HCT116 (cell line): ENCODE data around the gene EDN2.

Experiments used
- CTCF ChIP-seq, 3 experiments: fragments of 200-600 bp in 1 of 3; sonication (generic) in 1 of 3; IDR thresholded peaks in 2 of 3; conservative IDR thresholded peaks in 1 of 3; 2 replicates each; pipeline ENCODE4 v1.5.1; 2012 to 2017; ENCODE audit warnings: low read depth in 2 of 3, low read length in 2 of 3, antibody characterized with exemption in 1 of 3, borderline replicate concordance in 1 of 3, control low read depth in 1 of 3, mild to moderate bottlenecking in 1 of 3, mixed read lengths in 1 of 3, mixed run types in 1 of 3, moderate library complexity in 1 of 3; ENCODE audit not compliant: insufficient read depth in 1 of 3
- EGR1 ChIP-seq: IDR thresholded peaks from 2 replicates; pipeline ENCODE4 v1.6.1; 2012; ENCODE audit warnings: low read depth
- EZH2 ChIP-seq: fragments of 200-600 bp; sonication (generic); IDR thresholded peaks from 2 replicates; pipeline ENCODE4 v1.6.1; 2017; ENCODE audit warnings: antibody characterized with exemption, mixed run types
- EZH2phosphoT487 ChIP-seq: fragments of 200-600 bp; IDR thresholded peaks from 2 replicates; pipeline ENCODE4 v1.6.1; 2018; ENCODE audit warnings: antibody characterized with exemption, borderline replicate concordance
- POLR2A ChIP-seq: IDR thresholded peaks from 2 replicates; pipeline ENCODE4 v1.7.0; 2011; ENCODE audit warnings: borderline replicate concordance; ENCODE audit not compliant: insufficient read depth, insufficient read length; ENCODE audit errors: extremely low read depth
- SRF ChIP-seq: IDR thresholded peaks from 2 replicates; pipeline ENCODE4 v1.6.1; 2012; ENCODE audit warnings: low read depth
- YY1 ChIP-seq: IDR thresholded peaks from 2 replicates; pipeline ENCODE4 v1.6.1; 2011; ENCODE audit warnings: low read length, low read depth, moderate library complexity, mild to moderate bottlenecking; ENCODE audit not compliant: insufficient replicate concordance; ENCODE audit errors: extremely low read depth
- TF ChIP-seq, protein P1 (sequence below): IDR thresholded peaks from 2 replicates; pipeline ENCODE4 v1.6.1; 2012; ENCODE audit warnings: low read depth
- TF ChIP-seq, protein P2 (sequence below): IDR thresholded peaks from 2 replicates; pipeline ENCODE4 v1.6.1; 2012

GRCh38 chr1:41529621-41530395 is 45.3 kb upstream of the EDN2 start:
- TF ChIP-seq CTCF (IDR thresholded peaks at IDR 0.05 in 2 of 3, conservative IDR thresholded peaks at IDR 0.05 in 1 of 3; ENCODE audit: borderline replicate concordance in 1 of 3, insufficient read depth in 1 of 3, low read depth in 2 of 3, low read length in 2 of 3) (no peak), EGR1 (no peak), SRF (no peak), EZH2 (no peak), EZH2phosphoT487 (no peak), POLR2A (no peak), YY1 (no peak)
- TF ChIP-seq, protein P1, sequence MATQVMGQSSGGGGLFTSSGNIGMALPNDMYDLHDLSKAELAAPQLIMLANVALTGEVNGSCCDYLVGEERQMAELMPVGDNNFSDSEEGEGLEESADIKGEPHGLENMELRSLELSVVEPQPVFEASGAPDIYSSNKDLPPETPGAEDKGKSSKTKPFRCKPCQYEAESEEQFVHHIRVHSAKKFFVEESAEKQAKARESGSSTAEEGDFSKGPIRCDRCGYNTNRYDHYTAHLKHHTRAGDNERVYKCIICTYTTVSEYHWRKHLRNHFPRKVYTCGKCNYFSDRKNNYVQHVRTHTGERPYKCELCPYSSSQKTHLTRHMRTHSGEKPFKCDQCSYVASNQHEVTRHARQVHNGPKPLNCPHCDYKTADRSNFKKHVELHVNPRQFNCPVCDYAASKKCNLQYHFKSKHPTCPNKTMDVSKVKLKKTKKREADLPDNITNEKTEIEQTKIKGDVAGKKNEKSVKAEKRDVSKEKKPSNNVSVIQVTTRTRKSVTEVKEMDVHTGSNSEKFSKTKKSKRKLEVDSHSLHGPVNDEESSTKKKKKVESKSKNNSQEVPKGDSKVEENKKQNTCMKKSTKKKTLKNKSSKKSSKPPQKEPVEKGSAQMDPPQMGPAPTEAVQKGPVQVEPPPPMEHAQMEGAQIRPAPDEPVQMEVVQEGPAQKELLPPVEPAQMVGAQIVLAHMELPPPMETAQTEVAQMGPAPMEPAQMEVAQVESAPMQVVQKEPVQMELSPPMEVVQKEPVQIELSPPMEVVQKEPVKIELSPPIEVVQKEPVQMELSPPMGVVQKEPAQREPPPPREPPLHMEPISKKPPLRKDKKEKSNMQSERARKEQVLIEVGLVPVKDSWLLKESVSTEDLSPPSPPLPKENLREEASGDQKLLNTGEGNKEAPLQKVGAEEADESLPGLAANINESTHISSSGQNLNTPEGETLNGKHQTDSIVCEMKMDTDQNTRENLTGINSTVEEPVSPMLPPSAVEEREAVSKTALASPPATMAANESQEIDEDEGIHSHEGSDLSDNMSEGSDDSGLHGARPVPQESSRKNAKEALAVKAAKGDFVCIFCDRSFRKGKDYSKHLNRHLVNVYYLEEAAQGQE, result no peak
- TF ChIP-seq, protein P2, sequence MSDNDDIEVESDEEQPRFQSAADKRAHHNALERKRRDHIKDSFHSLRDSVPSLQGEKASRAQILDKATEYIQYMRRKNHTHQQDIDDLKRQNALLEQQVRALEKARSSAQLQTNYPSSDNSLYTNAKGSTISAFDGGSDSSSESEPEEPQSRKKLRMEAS, result no peak
